Tibial artery (tissue), 4 donors: ENCODE data around the gene POLR2B.

Experiments used
- DNase-seq, 2 donors: peaks; one replicate each; pipeline ENCODE4 v3.0.0-alpha.2; 2019
- H3K27ac ChIP-seq, 2 donors: fragments of 200-600 bp; sonication (generic) in 1 of 2; 1 replicate in 1 of 2; 2 replicates in 1 of 2; pipeline ENCODE4 v1.5.1; 2018 to 2019; ENCODE audit warnings: mild to moderate bottlenecking in 1 of 2
- H3K27me3 ChIP-seq, 2 donors: fragments of 200-600 bp; sonication (generic) in 1 of 2; one replicate each; pipeline versions ENCODE4 v1.5.1 to v1.6.0; 2016 to 2019
- H3K36me3 ChIP-seq, 3 donors: fragments of 200-600 bp; sonication (generic) in 2 of 3; one replicate each; pipeline ENCODE4 v1.5.1; 2016 to 2019; ENCODE audit warnings: mild to moderate bottlenecking in 2 of 3
- H3K4me1 ChIP-seq, 4 donors: fragments of 200-600 bp; sonication (generic) in 2 of 4; 1 replicate in 3 of 4; 2 replicates in 1 of 4; pipeline ENCODE4 v1.5.1; 2016 to 2019
- H3K4me3 ChIP-seq, 2 donors: fragments of 200-600 bp; sonication (generic) in 1 of 2; 1 replicate in 1 of 2; 2 replicates in 1 of 2; pipeline ENCODE4 v1.5.1; 2018 to 2019; ENCODE audit warnings: mild to moderate bottlenecking in 2 of 2
- H3K9me3 ChIP-seq, 3 donors: fragments of 200-600 bp; sonication (generic) in 1 of 3; one replicate each; pipeline ENCODE4 v1.5.1; 2016 to 2019
- intact Hi-C: fragments of 100-400 bp; cut with DNase I; formaldehyde crosslinking; loops from one replicate; pipeline ENCODE4 v1.15.0; 2023; ENCODE audit warnings: low total_unique reads
- TF ChIP-seq, protein P1 (sequence below), 2 experiments: fragments of 200-600 bp in 1 of 2; fragments of 450-650 bp in 1 of 2; IDR thresholded peaks; one replicate each; pipeline ENCODE4 v1.5.1; 2017 to 2019; ENCODE audit warnings: antibody characterized with exemption in 2 of 2, mild to moderate bottlenecking in 1 of 2, moderate library complexity in 1 of 2

POLR2B gene

DNA sequence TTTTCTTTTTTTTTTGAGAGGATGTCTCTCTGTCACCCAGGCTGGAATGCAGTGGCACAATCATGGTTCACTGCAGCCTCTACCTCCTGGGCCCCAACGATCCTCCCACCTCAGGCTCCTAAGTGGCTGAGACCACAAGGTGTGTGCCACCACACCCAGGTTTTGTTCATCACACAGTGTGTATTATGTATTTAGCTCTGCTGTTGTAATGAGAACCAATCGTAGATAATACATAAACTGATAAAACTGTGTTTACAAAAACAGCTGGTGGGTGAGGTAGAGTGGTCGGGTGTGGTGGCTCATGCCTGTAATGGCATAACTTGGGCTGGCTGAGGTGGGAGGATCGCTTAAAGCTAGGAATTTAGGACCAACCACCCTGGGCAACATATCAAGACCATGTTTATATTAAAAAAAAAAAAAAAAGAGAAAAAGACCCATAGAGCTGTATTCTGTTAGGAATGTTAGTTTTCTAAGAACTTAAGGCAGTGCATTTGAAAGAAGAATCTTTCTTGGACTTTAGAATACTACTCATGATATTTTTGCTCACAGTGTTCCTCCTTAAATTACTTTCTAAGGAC lies 34.9 kb downstream of the POLR2B start:
- intact Hi-C loops = no loop called here
- TF ChIP-seq, protein P1, sequence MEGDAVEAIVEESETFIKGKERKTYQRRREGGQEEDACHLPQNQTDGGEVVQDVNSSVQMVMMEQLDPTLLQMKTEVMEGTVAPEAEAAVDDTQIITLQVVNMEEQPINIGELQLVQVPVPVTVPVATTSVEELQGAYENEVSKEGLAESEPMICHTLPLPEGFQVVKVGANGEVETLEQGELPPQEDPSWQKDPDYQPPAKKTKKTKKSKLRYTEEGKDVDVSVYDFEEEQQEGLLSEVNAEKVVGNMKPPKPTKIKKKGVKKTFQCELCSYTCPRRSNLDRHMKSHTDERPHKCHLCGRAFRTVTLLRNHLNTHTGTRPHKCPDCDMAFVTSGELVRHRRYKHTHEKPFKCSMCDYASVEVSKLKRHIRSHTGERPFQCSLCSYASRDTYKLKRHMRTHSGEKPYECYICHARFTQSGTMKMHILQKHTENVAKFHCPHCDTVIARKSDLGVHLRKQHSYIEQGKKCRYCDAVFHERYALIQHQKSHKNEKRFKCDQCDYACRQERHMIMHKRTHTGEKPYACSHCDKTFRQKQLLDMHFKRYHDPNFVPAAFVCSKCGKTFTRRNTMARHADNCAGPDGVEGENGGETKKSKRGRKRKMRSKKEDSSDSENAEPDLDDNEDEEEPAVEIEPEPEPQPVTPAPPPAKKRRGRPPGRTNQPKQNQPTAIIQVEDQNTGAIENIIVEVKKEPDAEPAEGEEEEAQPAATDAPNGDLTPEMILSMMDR (IDR thresholded peaks at IDR 0.05) = no peak
- DNase-seq = no peak
- H3K27ac ChIP-seq = no peak overlapping the region
- peaks cover 0 to under 1% (median 0%) of the 10 kb centered on the region in 4 donors for H3K4me1 ChIP-seq
- no peak overlapping the region for H3K4me3 ChIP-seq
- no peaks in the 10 kb centered on the region for H3K27me3 ChIP-seq
- H3K9me3 ChIP-seq = no peaks in the 10 kb centered on the region
- peaks cover 57 to 92% (median 74%) of the 10 kb centered on the region in 3 donors for H3K36me3 ChIP-seq

DNA sequence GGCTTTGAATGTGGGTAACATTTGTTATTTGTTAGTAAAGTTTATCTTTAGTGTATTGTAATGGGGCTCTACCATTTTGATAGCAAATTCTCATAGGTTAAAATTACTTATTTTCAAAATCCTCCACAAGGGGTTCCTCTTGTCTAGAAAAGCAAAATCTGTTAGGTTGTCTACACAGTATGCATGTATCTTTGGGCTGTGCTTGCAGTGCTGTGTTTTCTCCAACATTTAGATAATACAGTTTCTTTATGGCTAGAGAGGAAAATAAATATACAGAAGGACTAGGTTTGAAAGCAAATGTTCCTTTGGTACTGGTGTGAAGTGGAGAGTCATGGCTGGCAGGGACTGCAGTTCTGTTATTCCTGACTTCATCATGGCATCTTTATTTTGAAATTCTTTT lies 40.3 kb downstream of the POLR2B start:
- no peak overlapping the region for H3K4me3 ChIP-seq
- DNase-seq = no peak
- H3K27ac ChIP-seq = no peak overlapping the region
- no peaks in the 10 kb centered on the region for H3K9me3 ChIP-seq
- peaks cover 43 to 85% (median 52%) of the 10 kb centered on the region in 3 donors for H3K36me3 ChIP-seq
- H3K27me3 ChIP-seq = no peaks in the 10 kb centered on the region
- TF ChIP-seq, protein P1 (IDR thresholded peaks at IDR 0.05) = peak in 1 of 2 experiments; percentile 8
- intact Hi-C loops = no loop called here
- peaks cover 0 to 22% (median 0%) of the 10 kb centered on the region in 4 donors for H3K4me1 ChIP-seq

DNA sequence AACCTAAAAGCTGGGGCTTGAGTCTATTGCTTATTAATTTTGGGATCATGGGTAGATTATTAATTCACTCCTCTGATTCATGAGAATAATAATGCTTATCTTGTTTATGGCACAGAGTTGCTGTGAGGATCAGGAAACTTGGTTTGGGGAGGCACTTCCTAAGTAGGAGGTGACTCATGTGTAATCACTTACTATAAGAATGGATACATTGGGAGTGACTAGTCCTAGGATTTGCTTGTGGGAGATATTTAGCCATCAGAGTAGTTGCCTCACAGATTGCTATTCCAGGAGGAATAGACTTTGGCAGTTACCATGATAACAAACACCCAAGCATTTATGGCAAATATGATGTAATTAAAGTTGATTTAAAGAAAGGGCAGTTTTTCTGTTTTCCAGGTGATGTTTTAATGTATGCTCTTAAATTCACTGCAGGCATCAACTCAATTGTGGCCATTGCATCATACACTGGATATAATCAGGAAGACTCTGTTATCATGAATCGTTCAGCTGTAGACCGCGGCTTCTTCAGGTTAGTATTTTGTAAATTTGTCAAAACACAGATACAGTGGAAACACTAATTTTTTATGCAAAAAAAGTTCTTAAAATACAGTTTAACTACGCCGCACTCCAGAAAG lies 41.9 kb downstream of the POLR2B start:
- no peaks in the 10 kb centered on the region for H3K9me3 ChIP-seq
- H3K4me3 ChIP-seq = no peak overlapping the region
- DNase-seq = no peak
- TF ChIP-seq, protein P1 (IDR thresholded peaks at IDR 0.05) = no peak
- peaks cover 0 to 22% (median 0%) of the 10 kb centered on the region in 4 donors for H3K4me1 ChIP-seq
- no peaks in the 10 kb centered on the region for H3K27me3 ChIP-seq
- H3K36me3 ChIP-seq = peaks cover 43 to 82% (median 60%) of the 10 kb centered on the region in 3 donors
- intact Hi-C loops = no loop called here
- no peak overlapping the region for H3K27ac ChIP-seq

DNA sequence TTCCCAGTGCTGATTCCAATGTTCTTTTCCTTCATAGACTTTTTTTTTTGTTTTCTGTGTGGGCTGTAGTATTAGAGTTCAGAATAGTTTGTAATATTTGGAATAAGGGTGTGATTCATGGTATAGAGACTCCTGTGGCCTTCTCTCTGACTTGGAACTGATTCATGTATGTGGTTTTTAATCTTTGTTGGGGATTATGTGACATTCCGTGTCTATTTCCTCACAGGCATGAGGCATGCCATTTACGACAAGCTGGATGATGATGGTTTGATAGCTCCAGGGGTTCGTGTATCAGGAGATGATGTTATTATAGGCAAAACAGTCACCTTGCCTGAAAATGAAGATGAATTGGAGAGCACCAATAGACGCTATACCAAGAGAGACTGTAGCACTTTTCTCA lies 44.4 kb downstream of the POLR2B start:
- Histone ChIP-seq H3K4me1 (peaks cover 0 to 22% (median 0%) of the 10 kb centered on the region in 4 donors), H3K36me3 (peaks cover 42 to 85% (median 66%) of the 10 kb centered on the region in 3 donors), H3K9me3 (no peaks in the 10 kb centered on the region), H3K27ac (no peak overlapping the region), H3K27me3 (no peaks in the 10 kb centered on the region), H3K4me3 (no peak overlapping the region)
- intact Hi-C loops = no loop called here
- DNase-seq = no peak
- TF ChIP-seq, protein P1 (IDR thresholded peaks at IDR 0.05) = no peak

DNA sequence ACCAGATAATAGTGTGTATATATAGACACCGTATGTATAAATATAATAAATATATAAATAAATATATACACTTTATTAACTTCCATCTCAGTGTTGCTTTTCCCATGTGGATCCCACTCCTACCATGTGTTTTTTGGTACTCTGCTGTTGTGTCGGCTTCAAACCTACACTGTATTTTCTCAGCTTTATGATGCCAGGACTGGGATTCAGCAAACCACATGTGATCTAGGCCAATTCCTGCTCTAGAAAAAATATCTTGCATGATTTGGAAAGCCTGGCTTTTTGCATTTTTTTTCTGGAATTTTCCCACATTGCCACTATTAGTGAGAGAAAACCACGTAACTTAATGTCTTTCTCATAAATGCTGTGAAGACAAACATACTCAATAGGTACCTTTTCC lies 55.8 kb downstream of the POLR2B start:
- Histone ChIP-seq H3K27ac (peak overlapping the region; percentile 36 to 82), H3K36me3 (peaks cover 39 to 43% (median 40%) of the 10 kb centered on the region in 3 donors)

More for the DNA sequence above, 55.8 kb downstream of the POLR2B start:
- Histone ChIP-seq H3K9me3 (no peaks in the 10 kb centered on the region), H3K27me3 (no peaks in the 10 kb centered on the region), H3K4me3 (no peak overlapping the region), H3K4me1 (peaks cover 0 to 51% (median 11%) of the 10 kb centered on the region in 4 donors)
- intact Hi-C loops = no loop called here
- DNase-seq = no peak
- TF ChIP-seq, protein P1 (IDR thresholded peaks at IDR 0.05) = no peak
